CD14-positive monocyte (primary cell): ENCODE results near the gene BCR. TPM values are rescaled to one million over a fixed set of nuclear protein-coding genes. Genes with fewer than 3 reads are reported as not detected.

Experiments used
- DNase-seq, 3 donors: peaks; one replicate each; pipeline ENCODE4 v3.0.0-alpha.2; 2011 to 2022
- H2AFZ ChIP-seq: 2 replicates; pipeline ENCODE4 v1.6.0; 2012; ENCODE audit warnings: mild to moderate bottlenecking, low read depth, low read length, inconsistent platforms; ENCODE audit not compliant: insufficient read depth, poor library complexity, severe bottlenecking
- H3K27ac ChIP-seq, 2 donors: 1 replicate in 1 of 2; 2 replicates in 1 of 2; pipeline ENCODE4 v1.5.1; 2012 to 2013; ENCODE audit warnings: low read length in 2 of 2, control low read depth in 1 of 2, inconsistent platforms in 1 of 2, low read depth in 1 of 2, mild to moderate bottlenecking in 1 of 2
- H3K27me3 ChIP-seq, 2 donors: one replicate each; pipeline versions ENCODE4 v1.6.0 to v1.6.1; 2011 to 2013; ENCODE audit warnings: low read length in 2 of 2; ENCODE audit not compliant: control insufficient read depth in 2 of 2, insufficient read depth in 2 of 2
- H3K36me3 ChIP-seq, 2 donors: replicated peaks in 1 of 2; 1 replicate in 1 of 2; 2 replicates in 1 of 2; pipeline versions ENCODE4 v1.5.1 to v1.6.1; 2012 to 2013; ENCODE audit warnings: low read length in 2 of 2, control low read depth in 1 of 2, inconsistent platforms in 1 of 2, mild to moderate bottlenecking in 1 of 2; ENCODE audit not compliant: insufficient read depth in 2 of 2, control insufficient read depth in 1 of 2
- H3K4me1 ChIP-seq, 2 donors: 1 replicate in 1 of 2; 2 replicates in 1 of 2; pipeline versions ENCODE4 v1.5.1 to v1.6.1; 2012 to 2013; ENCODE audit warnings: low read length in 2 of 2, control low read depth in 1 of 2, inconsistent platforms in 1 of 2, mild to moderate bottlenecking in 1 of 2, moderate library complexity in 1 of 2; ENCODE audit not compliant: insufficient read depth in 2 of 2, control insufficient read depth in 1 of 2
- H3K4me2 ChIP-seq: replicated peaks from 2 replicates; pipeline ENCODE3; 2012; ENCODE audit warnings: low read length, moderate library complexity, mild to moderate bottlenecking; ENCODE audit not compliant: poor library complexity, severe bottlenecking; ENCODE audit errors: extremely low read depth
- H3K4me3 ChIP-seq, 3 experiments: fragments of 200-600 bp in 1 of 3; sonication (generic) in 1 of 3; replicated peaks in 1 of 3; 1 replicate in 2 of 3; 2 replicates in 1 of 3; pipeline ENCODE4 v1.5.1; 2011 to 2013; ENCODE audit warnings: low read length in 3 of 3, mild to moderate bottlenecking in 3 of 3, control low read depth in 2 of 3, low read depth in 2 of 3, inconsistent platforms in 1 of 3, moderate library complexity in 1 of 3
- H3K79me2 ChIP-seq: 2 replicates; pipeline ENCODE4 v1.6.0; 2012; ENCODE audit warnings: mild to moderate bottlenecking, control low read depth, inconsistent platforms, low read length, moderate library complexity; ENCODE audit not compliant: insufficient read depth
- H3K9ac ChIP-seq: 2 replicates; pipeline ENCODE4 v1.6.0; 2017; ENCODE audit warnings: low read length, mild to moderate bottlenecking; ENCODE audit not compliant: insufficient read depth, poor library complexity, severe bottlenecking
- H3K9me3 ChIP-seq, 2 donors: replicated peaks in 1 of 2; 1 replicate in 1 of 2; 2 replicates in 1 of 2; pipeline versions ENCODE4 v1.5.1 to v1.6.1; 2012 to 2013; ENCODE audit warnings: low read length in 2 of 2, control low read depth in 1 of 2; ENCODE audit not compliant: control insufficient read depth in 1 of 2, insufficient read depth in 1 of 2
- H4K20me1 ChIP-seq: 2 replicates; pipeline ENCODE4 v1.6.0; 2012; ENCODE audit warnings: mild to moderate bottlenecking, low read length, control low read depth, moderate library complexity; ENCODE audit not compliant: insufficient read depth
- H3K27ac Mint-ChIP-seq, 7 donors: one replicate each; pipeline ENCODE4 v1.8.0; 2020; ENCODE audit warnings: mild to moderate bottlenecking in 7 of 7, mixed read lengths in 7 of 7, moderate library complexity in 6 of 7, inconsistent platforms in 2 of 7
- H3K27me3 Mint-ChIP-seq, 3 donors: one replicate each; pipeline ENCODE4 v1.8.0; 2021 to 2022; ENCODE audit warnings: low read depth in 3 of 3, mild to moderate bottlenecking in 3 of 3, mixed read lengths in 3 of 3, moderate library complexity in 3 of 3, inconsistent platforms in 1 of 3
- H3K36me3 Mint-ChIP-seq, 2 donors: one replicate each; pipeline ENCODE4 v1.8.0; 2020; ENCODE audit warnings: mixed read lengths in 2 of 2, inconsistent platforms in 1 of 2, mild to moderate bottlenecking in 1 of 2
- H3K4me1 Mint-ChIP-seq: one replicate; pipeline ENCODE4 v1.8.0; 2020; ENCODE audit warnings: mild to moderate bottlenecking, mixed read lengths
- H3K4me3 Mint-ChIP-seq, 2 donors: one replicate each; pipeline ENCODE4 v1.8.0; 2020; ENCODE audit warnings: mild to moderate bottlenecking in 2 of 2, mixed read lengths in 2 of 2, moderate library complexity in 1 of 2
- H3K9me3 Mint-ChIP-seq, 7 donors: one replicate each; pipeline ENCODE4 v1.8.0; 2020 to 2022; ENCODE audit warnings: mixed read lengths in 7 of 7, mild to moderate bottlenecking in 6 of 7, moderate library complexity in 6 of 7, inconsistent platforms in 2 of 7
- CTCF ChIP-seq: fragments of 200-600 bp; IDR thresholded peaks from one replicate; pipeline ENCODE4 v1.8.0; 2022; ENCODE audit warnings: antibody characterized with exemption, mild to moderate bottlenecking
- whole genome bisulfite sequencing: methylation state at CpG from one replicate; pipeline ENCODE4 v1.1.5; 2013; ENCODE audit warnings: missing lambda C conversion rate; ENCODE audit not compliant: insufficient coverage; 5-methylcytosine and 5-hydroxymethylcytosine counted together
- intact Hi-C, 2 donors: fragments of 100-400 bp; cut with micrococcal nuclease; formaldehyde crosslinking; loops; one replicate each; pipeline versions ENCODE4 v1.15.0 to v1.15.1; 2023
- polyA plus RNA-seq, 3 donors: library from polyadenylated mRNA; depleted of rRNA in 1 of 3; unstranded in 2 of 3; stranded (reverse) in 1 of 3; fragments of 300-500 nt in 2 of 3; fragments of >200 nt in 1 of 3; fragmentation: Illumina TruSeq in 2 of 3; gene quantifications; 1 replicate in 2 of 3; 2 replicates in 1 of 3; pipeline ENCODE4 v1.2.3, GENCODE V29; 2012 to 2021

The BCR gene
- polyA plus RNA-seq, 3 donors, result 0.97 to 20.9 (median 0.97) TPM

- TF ChIP-seq CTCF, result no peak
- intact Hi-C loops, result no loop called here
- peak overlapping the region in 1 of 7 donors; percentile 68 for H3K27ac Mint-ChIP-seq
- H3K4me1 Mint-ChIP-seq, result peaks cover 53% of the 10 kb centered on the region
- no peak overlapping the region for H3K4me3 Mint-ChIP-seq
- peaks cover 20 to 30% of the 10 kb centered on the region in 2 donors for H3K4me1 ChIP-seq
- no peak overlapping the region for H3K4me3 ChIP-seq
- H3K9me3 ChIP-seq, result peaks cover 0 to 4% of the 10 kb centered on the region in 2 donors
- no peak overlapping the region for H2AFZ ChIP-seq
- peaks cover 0 to 12% (median 4%) of the 10 kb centered on the region in 7 donors for H3K9me3 Mint-ChIP-seq
- WGBS, result 82% methylated on average over 13 of the region's 16 CpGs
- no peak overlapping the region for H3K9ac ChIP-seq
- peaks cover 0 to 19% of the 10 kb centered on the region in 2 donors for H3K36me3 ChIP-seq
- peaks cover 0 to 6% (median 0%) of the 10 kb centered on the region in 3 donors for H3K27me3 Mint-ChIP-seq
- no peaks in the 10 kb centered on the region for H3K27me3 ChIP-seq
- no peak overlapping the region for H3K4me2 ChIP-seq
- no peak for DNase-seq
- H3K27ac ChIP-seq, result no peak overlapping the region
- peaks cover 87% of the 10 kb centered on the region for H4K20me1 ChIP-seq
- peaks cover 93% of the 10 kb centered on the region for H3K79me2 ChIP-seq
- H3K36me3 Mint-ChIP-seq, result peaks cover 10 to 30% of the 10 kb centered on the region in 2 donors
Measured at GRCh38 chr22:23237201-23237798, 57.0 kb downstream of the BCR start.

- H4K20me1 ChIP-seq, result peaks cover 87% of the 10 kb centered on the region
- H3K4me2 ChIP-seq, result no peak overlapping the region
- H3K36me3 Mint-ChIP-seq, result peaks cover 10 to 30% of the 10 kb centered on the region in 2 donors
- H3K4me1 Mint-ChIP-seq, result peaks cover 54% of the 10 kb centered on the region
- no peak overlapping the region for H3K9ac ChIP-seq
- no peak for TF ChIP-seq CTCF
- peaks cover 16 to 30% of the 10 kb centered on the region in 2 donors for H3K4me1 ChIP-seq
- H2AFZ ChIP-seq, result no peak overlapping the region
- intact Hi-C loops, result no loop called here
- H3K9me3 ChIP-seq, result peaks cover 0 to 4% of the 10 kb centered on the region in 2 donors
- peak overlapping the region in 1 of 7 donors; percentile 51 for H3K27ac Mint-ChIP-seq
- H3K27me3 ChIP-seq, result no peaks in the 10 kb centered on the region
- peaks cover 0 to 12% (median 4%) of the 10 kb centered on the region in 7 donors for H3K9me3 Mint-ChIP-seq
- no peak for DNase-seq
- 100% methylated on average over 2 of the region's 10 CpGs for WGBS
- H3K4me3 ChIP-seq, result no peak overlapping the region
- peaks cover 93% of the 10 kb centered on the region for H3K79me2 ChIP-seq
- H3K4me3 Mint-ChIP-seq, result no peak overlapping the region
- no peak overlapping the region for H3K27ac ChIP-seq
- H3K27me3 Mint-ChIP-seq, result peaks cover 0 to 6% (median 0%) of the 10 kb centered on the region in 3 donors
- H3K36me3 ChIP-seq, result peaks cover 0 to 19% of the 10 kb centered on the region in 2 donors
Measured at GRCh38 chr22:23237841-23238240, 57.5 kb downstream of the BCR start.
